Heart left ventricle (tissue), 13 donors: Measurements from ENCODE around the gene LAMA2.

Experiments used
- CTCF ChIP-seq, 12 donors: fragments of 200-600 bp; sonication (generic) in 4 of 12; IDR thresholded peaks; one replicate each; pipeline versions ENCODE4 v1.5.0 to v1.8.0; 2018 to 2022; ENCODE audit warnings: antibody characterized with exemption in 12 of 12, mild to moderate bottlenecking in 5 of 12
- POLR2A ChIP-seq, 2 donors: fragments of 450-650 bp; IDR thresholded peaks; one replicate each; pipeline ENCODE4 v1.6.1; 2017; ENCODE audit warnings: antibody characterized with exemption in 2 of 2, mild to moderate bottlenecking in 2 of 2, moderate library complexity in 2 of 2
- donor health status: ischemic (EF 13 %, LVEDD 7.1; RV severe dilation, severe dysfunction).
- donor health status: DM: no; HTN: yes; CAD: no.
- donor health status: DM: no; HTN: no; CAD: no.
- donor health status: ischemic (EF 25% LVEDD 6.9; RV normal size, moderate dysfunction).
- donor health status: ischemic (EF 25% LVEDD 5.7; RV mildly dilated, moderate dysfunction).
- donor health status: ischemic (EF 35%, LVEDD 5.7; RV mildly dilated, moderate dysfunction).
- donor health status: nonischemic (EF 11% LVEDD 7.7; RV severe dilation, severe dysfunction).
- donor health status: DM: yes; HTN: yes; CAD: no.
- donor health status: PGD.
- donor health status: ischemic (EF 29% LVEDD 5.4; RV normal size, mild dysfunction).
- donor health status: nonischemic (EF 23%, LVEDD 6.1; RV moderate dilation, normal function).

GRCh38 chr6:129552413-129552812 is 669.5 kb downstream of the LAMA2 start:
- no peak for TF ChIP-seq CTCF (IDR thresholded peaks at IDR 0.05)
- TF ChIP-seq POLR2A (IDR thresholded peaks at IDR 0.05): no peak
